ENCODE results near the gene MAP2K3.
"Not testable (repeated sequence)": the region's sequence is repeated elsewhere in the genome, so short reads cannot be mapped to it uniquely, and the experiment has no call there.

Gene MAP2K3

GRCh38 chr17:21296097-21297025 lies 11.8 kb downstream of the MAP2K3 start:
- DNase-seq (ENCODE audit: low read depth in 3 of 3) = no peak

- no peak for DNase-seq (ENCODE audit: low read depth in 3 of 3)
Observed at GRCh38 chr17:21297026-21297520, 12.6 kb downstream of the MAP2K3 start.

GRCh38 chr17:21297597-21297996 lies 13.1 kb downstream of the MAP2K3 start:
- DNase-seq (ENCODE audit: low read depth in 3 of 3) = no peak

- DNase-seq (ENCODE audit: low read depth in 3 of 3) = no peak
Observed at GRCh38 chr17:21298056-21298982, 13.8 kb downstream of the MAP2K3 start.

GRCh38 chr17:21298983-21299519 lies 14.5 kb downstream of the MAP2K3 start:
- no peak for DNase-seq (ENCODE audit: low read depth in 3 of 3)

GRCh38 chr17:21299981-21300600 lies 15.6 kb downstream of the MAP2K3 start:
- no peak for DNase-seq (ENCODE audit: low read depth in 3 of 3)

- DNase-seq (ENCODE audit: low read depth in 3 of 3) = no peak
Observed at GRCh38 chr17:21300601-21301571, 16.4 kb downstream of the MAP2K3 start.

GRCh38 chr17:21301593-21302550 lies 17.4 kb downstream of the MAP2K3 start:
- DNase-seq (ENCODE audit: low read depth in 3 of 3) = no peak

- no peak for DNase-seq (ENCODE audit: low read depth in 3 of 3)
Observed at GRCh38 chr17:21302711-21303425, 18.4 kb downstream of the MAP2K3 start.

GRCh38 chr17:21303441-21304065 lies 19.0 kb downstream of the MAP2K3 start:
- no peak for DNase-seq (ENCODE audit: low read depth in 3 of 3)

GRCh38 chr17:21304091-21304490 lies 19.6 kb downstream of the MAP2K3 start:
- DNase-seq (ENCODE audit: low read depth in 3 of 3) = no peak

- not testable (repeated sequence) for DNase-seq (ENCODE audit: low read depth in 3 of 3)
Observed at GRCh38 chr17:21304551-21305151, 20.1 kb downstream of the MAP2K3 start.

- DNase-seq (ENCODE audit: low read depth in 3 of 3) = not testable (repeated sequence)
Observed at GRCh38 chr17:21305431-21306180, 21.1 kb downstream of the MAP2K3 start.

GRCh38 chr17:21306611-21307272 lies 22.2 kb downstream of the MAP2K3 start:
- DNase-seq (ENCODE audit: low read depth in 3 of 3) = not testable (repeated sequence)

- DNase-seq (ENCODE audit: low read depth in 3 of 3) = not testable (repeated sequence)
Observed at GRCh38 chr17:21307273-21307625, 22.7 kb downstream of the MAP2K3 start.

- not testable (repeated sequence) for DNase-seq (ENCODE audit: low read depth in 3 of 3)
Observed at GRCh38 chr17:21308931-21309381, 24.4 kb downstream of the MAP2K3 start.

All from stimulated activated CD4-positive, alpha-beta T cell treated with anti-CD3 and anti-CD28 coated beads, TNF-alpha, amount 100 ng/mL, for 48 hours (primary cell).